Measurements from ENCODE around the gene SENP7.

GRCh38 chr3:101544161-101544850 lies 31.3 kb upstream of the SENP7 start:
- TF ChIP-seq, protein P1, sequence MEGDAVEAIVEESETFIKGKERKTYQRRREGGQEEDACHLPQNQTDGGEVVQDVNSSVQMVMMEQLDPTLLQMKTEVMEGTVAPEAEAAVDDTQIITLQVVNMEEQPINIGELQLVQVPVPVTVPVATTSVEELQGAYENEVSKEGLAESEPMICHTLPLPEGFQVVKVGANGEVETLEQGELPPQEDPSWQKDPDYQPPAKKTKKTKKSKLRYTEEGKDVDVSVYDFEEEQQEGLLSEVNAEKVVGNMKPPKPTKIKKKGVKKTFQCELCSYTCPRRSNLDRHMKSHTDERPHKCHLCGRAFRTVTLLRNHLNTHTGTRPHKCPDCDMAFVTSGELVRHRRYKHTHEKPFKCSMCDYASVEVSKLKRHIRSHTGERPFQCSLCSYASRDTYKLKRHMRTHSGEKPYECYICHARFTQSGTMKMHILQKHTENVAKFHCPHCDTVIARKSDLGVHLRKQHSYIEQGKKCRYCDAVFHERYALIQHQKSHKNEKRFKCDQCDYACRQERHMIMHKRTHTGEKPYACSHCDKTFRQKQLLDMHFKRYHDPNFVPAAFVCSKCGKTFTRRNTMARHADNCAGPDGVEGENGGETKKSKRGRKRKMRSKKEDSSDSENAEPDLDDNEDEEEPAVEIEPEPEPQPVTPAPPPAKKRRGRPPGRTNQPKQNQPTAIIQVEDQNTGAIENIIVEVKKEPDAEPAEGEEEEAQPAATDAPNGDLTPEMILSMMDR (IDR thresholded peaks at IDR 0.05; ENCODE audit: poor library complexity, severe bottlenecking): no peak
- TF ChIP-seq REST (IDR thresholded peaks at IDR 0.05; ENCODE audit: borderline replicate concordance) (no peak), POLR2AphosphoS5 (IDR thresholded peaks at IDR 0.05) (no peak), TAF1 (IDR thresholded peaks at IDR 0.05; ENCODE audit: low read depth) (no peak)

Data from neural cell (in vitro differentiated cells).